Endothelial cell of umbilical vein (primary cell): ENCODE measurements around the gene SPHK2. TPM values are rescaled to one million over a fixed set of nuclear protein-coding genes. Genes with fewer than 3 reads are reported as not detected.

Source experiments
- BruUV-seq: library from RNA; stranded (reverse); fragments of 400-500 nt; replicated peaks from 2 replicates; lab custom pipeline; 2021; lab: Mats Ljungman, UMichigan
- CTCF ChIA-PET: fragments of 300-600, 350-600 bp; sonication (Branson Sonifier 250); formaldehyde crosslinking; loops from one replicate; lab custom pipeline; 2021; ENCODE audit warnings: antibody characterized with exemption, inconsistent platforms; lab: Charles Lee
- POLR2A ChIA-PET: fragments of 300-600, 350-600 bp; sonication (Branson Sonifier 250); formaldehyde crosslinking; loops from one replicate; lab custom pipeline; 2021; ENCODE audit warnings: antibody characterized with exemption, inconsistent platforms; lab: Charles Lee
- DNase-seq: peaks from one replicate; pipeline ENCODE4 v3.0.0-alpha.2; 2011; ENCODE audit warnings: low read depth, low spot score
- FAIRE-seq: peaks from 2 replicates; lab custom pipeline; 2011; peaks lifted over from hg19 to GRCh38; lab: Jason Lieb, UNC
- H2AFZ ChIP-seq: 2 replicates; pipeline ENCODE4 v1.6.0; 2012; ENCODE audit warnings: low read depth, low read length, control low read depth, inconsistent platforms
- H3K27ac ChIP-seq: 2 replicates; pipeline ENCODE4 v1.5.1; 2011; ENCODE audit warnings: low read depth, mild to moderate bottlenecking, control low read depth, low read length, moderate library complexity; ENCODE audit not compliant: insufficient read depth
- H3K27me3 ChIP-seq, 2 experiments: 2 replicates each; pipeline versions ENCODE4 v1.6.0 to v1.6.1; 2011; ENCODE audit warnings: low read length in 2 of 2, mixed read lengths in 1 of 2; ENCODE audit not compliant: control insufficient read depth in 2 of 2, insufficient read depth in 2 of 2
- H3K36me3 ChIP-seq, 2 experiments: 2 replicates in 1 of 2; 3 replicates in 1 of 2; pipeline ENCODE4 v1.5.1; 2011; ENCODE audit warnings: low read length in 2 of 2, mild to moderate bottlenecking in 1 of 2, moderate library complexity in 1 of 2; ENCODE audit not compliant: control insufficient read depth in 2 of 2, insufficient read depth in 2 of 2; ENCODE audit errors: extremely low read depth in 1 of 2
- H3K4me1 ChIP-seq: 3 replicates; pipeline ENCODE4 v1.5.1; 2011; ENCODE audit warnings: mild to moderate bottlenecking, low read length; ENCODE audit not compliant: control insufficient read depth, insufficient read depth; ENCODE audit errors: extremely low read depth
- H3K4me2 ChIP-seq: 2 replicates; pipeline ENCODE4 v1.6.1; 2011; ENCODE audit warnings: low read length, control low read depth, mixed read lengths; ENCODE audit not compliant: insufficient read depth
- H3K4me3 ChIP-seq, 3 experiments: fragments of 200-600 bp in 1 of 3; sonication (generic), shearing (Covaris generic) in 1 of 3; replicated peaks in 1 of 3; 2 replicates each; pipeline ENCODE4 v1.5.1; 2011 to 2016; ENCODE audit warnings: control low read depth in 3 of 3, low read length in 3 of 3, mild to moderate bottlenecking in 2 of 3, inconsistent platforms in 1 of 3, low read depth in 1 of 3, moderate library complexity in 1 of 3; ENCODE audit not compliant: insufficient read depth in 1 of 3
- H3K79me2 ChIP-seq: 2 replicates; pipeline ENCODE4 v1.6.0; 2012; ENCODE audit warnings: low read length, inconsistent platforms; ENCODE audit not compliant: control insufficient read depth, insufficient read depth
- H3K9ac ChIP-seq: replicated peaks from 2 replicates; pipeline ENCODE3; 2011; ENCODE audit warnings: low read length, control low read depth; ENCODE audit not compliant: insufficient read depth; ENCODE audit errors: extremely low read depth
- H3K9me1 ChIP-seq: replicated peaks from 3 replicates; pipeline ENCODE4 v1.6.0; 2011; ENCODE audit warnings: mild to moderate bottlenecking, low read length; ENCODE audit not compliant: control insufficient read depth, insufficient read depth; ENCODE audit errors: extremely low read depth
- H3K9me3 ChIP-seq: replicated peaks from 2 replicates; pipeline ENCODE4 v1.5.1; 2012; ENCODE audit warnings: low read length, inconsistent platforms; ENCODE audit not compliant: control insufficient read depth, insufficient read depth
- H4K20me1 ChIP-seq: replicated peaks from 2 replicates; pipeline ENCODE3; 2011; ENCODE audit warnings: mild to moderate bottlenecking, low read length; ENCODE audit not compliant: control insufficient read depth, insufficient read depth; ENCODE audit errors: extremely low read depth
- CTCF ChIP-seq, 2 donors: IDR thresholded peaks; 1 replicate in 1 of 2; 2 replicates in 1 of 2; pipeline ENCODE4 v1.5.1; 2011; ENCODE audit warnings: low read length in 2 of 2, mild to moderate bottlenecking in 2 of 2, moderate library complexity in 2 of 2, control low read depth in 1 of 2, inconsistent platforms in 1 of 2, low read depth in 1 of 2; ENCODE audit not compliant: insufficient read depth in 1 of 2; ENCODE audit errors: extremely low read depth in 1 of 2
- EZH2 ChIP-seq: IDR thresholded peaks from 2 replicates; pipeline ENCODE4 v1.6.1; 2012; ENCODE audit warnings: borderline replicate concordance, low read depth, mild to moderate bottlenecking, moderate library complexity, low read length, inconsistent platforms; ENCODE audit not compliant: severe bottlenecking
- FOS ChIP-seq: IDR thresholded peaks from 2 replicates; pipeline ENCODE4 v1.6.1; 2011; ENCODE audit warnings: mild to moderate bottlenecking, low read length, moderate library complexity, borderline replicate concordance; ENCODE audit not compliant: insufficient read depth
- GATA2 ChIP-seq: IDR thresholded peaks from 2 replicates; pipeline ENCODE4 v1.7.0; 2011; ENCODE audit warnings: low read depth, mild to moderate bottlenecking, moderate library complexity, mixed read lengths, low read length; ENCODE audit not compliant: insufficient read length, insufficient read depth
- JUN ChIP-seq: IDR thresholded peaks from 2 replicates; pipeline ENCODE4 v1.6.1; 2011; ENCODE audit warnings: borderline replicate concordance, low read depth; ENCODE audit not compliant: insufficient read length, insufficient read depth
- MYC ChIP-seq: IDR thresholded peaks from one replicate; pipeline ENCODE4 v1.6.1; 2011; ENCODE audit warnings: mild to moderate bottlenecking, low read depth, low read length
- POLR2A ChIP-seq: IDR thresholded peaks from 2 replicates; pipeline ENCODE4 v1.6.1; 2012; ENCODE audit warnings: low read depth, mild to moderate bottlenecking, control low read depth, low read length
- POLR2AphosphoS5 ChIP-seq: IDR thresholded peaks from 2 replicates; pipeline ENCODE4 v1.6.1; 2012; ENCODE audit warnings: low read depth, mild to moderate bottlenecking, control low read depth, low read length, moderate library complexity; ENCODE audit not compliant: insufficient read depth
- dilution Hi-C: fragments of 300-500 bp; cut with MboI; formaldehyde crosslinking; loops from one replicate; pipeline ENCODE4 v1.15.0; 2019; ENCODE audit warnings: low sequenced_read_pairs; ENCODE audit not compliant: extremely low pct_ligation_motif_present
- intact Hi-C: fragments of 100-400 bp; cut with micrococcal nuclease; formaldehyde crosslinking; loops from one replicate; pipeline ENCODE4 v1.10.0; 2022
- polyA plus RNA-seq, 4 experiments: library from polyadenylated mRNA; depleted of rRNA in 3 of 4; stranded (reverse) in 3 of 4; unstranded in 1 of 4; fragments of >200 nt; gene quantifications; 2 replicates each; pipeline versions ENCODE4 v1.2.1 to v1.2.3, GENCODE V29; 2011 to 2012; ENCODE audit warnings: missing spikeins in 1 of 4
- total RNA-seq: library from RNA; stranded (reverse); gene quantifications from 2 replicates; pipeline ENCODE4 v1.2.3, GENCODE V29; 2021
- TF ChIP-seq, protein P1 (sequence below): IDR thresholded peaks from 2 replicates; pipeline ENCODE4 v1.6.1; 2011; ENCODE audit not compliant: insufficient read depth, insufficient read length

Gene SPHK2
- total and polyA plus RNA-seq, 2 donors (not counting 3 experiments of a cell fraction or from before 2014, with no cell fraction given), result 20.2 to 31.1 TPM

DNA sequence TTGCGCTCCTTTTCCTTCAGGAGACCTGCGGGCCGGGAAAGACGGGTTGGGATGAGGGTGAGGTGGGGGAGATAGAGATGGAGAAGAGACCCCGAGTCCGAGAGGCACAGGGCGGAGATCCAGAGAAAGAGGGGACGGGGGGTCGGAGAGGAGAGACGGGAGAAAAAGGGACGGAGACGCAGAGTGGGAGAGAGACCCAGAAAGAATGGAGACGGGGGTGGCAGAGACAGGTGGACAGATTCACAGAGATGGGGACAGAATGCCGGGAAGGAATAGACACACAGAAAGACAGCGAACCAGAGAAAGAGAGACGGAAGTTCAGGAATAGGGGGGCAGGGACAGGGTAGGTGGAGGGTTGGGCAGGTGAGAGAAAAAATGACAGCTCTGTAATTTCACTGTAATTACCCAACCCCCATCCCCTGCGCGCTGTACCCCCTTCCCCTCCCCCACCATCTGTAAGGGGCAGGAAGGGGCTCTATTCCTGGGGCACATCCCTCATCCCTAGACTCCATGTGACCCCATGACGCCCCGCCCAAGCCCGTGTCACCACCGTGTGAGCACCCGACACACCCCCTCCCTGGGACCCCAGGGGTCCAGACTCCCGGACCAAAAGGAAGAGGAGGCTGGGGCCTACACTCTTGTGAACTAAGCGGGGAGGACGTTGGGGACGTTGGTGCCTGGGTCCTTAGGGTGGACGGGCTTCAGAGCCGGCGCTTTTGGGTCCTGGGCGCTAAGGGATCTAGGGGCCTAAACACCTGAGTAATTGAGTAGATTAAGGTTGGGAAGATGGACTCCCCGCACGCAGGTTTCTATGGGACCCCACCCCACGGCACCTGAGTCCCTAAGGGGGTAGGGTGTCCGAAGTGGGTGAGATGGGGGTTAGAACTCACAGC is 16.9 kb downstream of the SPHK2 start:
- BruUV-seq, result no TSS peak
- no peak overlapping the region for H3K27ac ChIP-seq
- intact Hi-C loops (loop anchor here (5.0 to 10.0 kb wide), 2 partner anchors 336 to 359 kb away; partner anchors contain the start of genes GYS1 and RUVBL2), dilution Hi-C loops (no loop called here)
- H3K9ac ChIP-seq, result no peak overlapping the region
- peaks cover 26% of the 10 kb centered on the region for H3K4me1 ChIP-seq
- ChIA-PET CTCF (no interaction called here), POLR2A (no interaction called here)
- DNase-seq, result no peak
- H3K27me3 ChIP-seq, result peaks cover 3 to 13% of the 10 kb centered on the region in 2 experiments
- FAIRE-seq, result no peak
- H3K9me1 ChIP-seq, result no peaks in the 10 kb centered on the region
- no peaks in the 10 kb centered on the region for H3K36me3 ChIP-seq
- no peaks in the 10 kb centered on the region for H4K20me1 ChIP-seq
- peak overlapping the region; percentile 15 for H2AFZ ChIP-seq
- TF ChIP-seq EZH2 (peak; percentile 30), MYC (no peak)
- TF ChIP-seq, protein P1, sequence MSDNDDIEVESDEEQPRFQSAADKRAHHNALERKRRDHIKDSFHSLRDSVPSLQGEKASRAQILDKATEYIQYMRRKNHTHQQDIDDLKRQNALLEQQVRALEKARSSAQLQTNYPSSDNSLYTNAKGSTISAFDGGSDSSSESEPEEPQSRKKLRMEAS, result no peak
- H3K4me3 ChIP-seq, result peak overlapping the region in 1 of 3 experiments; percentile 34
- no peaks in the 10 kb centered on the region for H3K79me2 ChIP-seq
- H3K4me2 ChIP-seq, result peak overlapping the region; percentile 37
- H3K9me3 ChIP-seq, result no peaks in the 10 kb centered on the region

GRCh38 chr19:48636859-48637448 is 17.6 kb downstream of the SPHK2 start, which contains the start of gene DBP:
Gene DBP, minus strand, starts transcription at chr19:48637379. Its CDS starts 385 bp downstream, at chr19:48636994.
- Histone ChIP-seq H3K9me1 (no peaks in the 10 kb centered on the region), H3K4me3 (peak within 1 kb of the TSS in 2 of 3 experiments; percentile 30 to 34), H3K36me3 (no peaks in the 10 kb centered on the region), H3K4me2 (peak within 1 kb of the TSS; percentile 49), H3K27ac (no peak within 1 kb of the TSS), H3K27me3 (peaks cover 3 to 13% of the 10 kb centered on the region in 2 experiments), H4K20me1 (no peaks in the 10 kb centered on the region), H2AFZ (peak within 1 kb of the TSS; percentile 76), H3K9ac (peak within 1 kb of the TSS; percentile 45), H3K79me2 (no peaks in the 10 kb centered on the region), H3K4me1 (peaks cover 26% of the 10 kb centered on the region), H3K9me3 (no peaks in the 10 kb centered on the region)
- peak; percentile 3 to 9 for TF ChIP-seq CTCF (IDR thresholded peaks at IDR 0.05; ENCODE audit: extremely low read depth in 1 of 2, insufficient read depth in 1 of 2, low read depth in 1 of 2, low read length in 2 of 2)
- TF ChIP-seq GATA2, result no peak
- peak; percentile 43 for TF ChIP-seq EZH2
- TF ChIP-seq MYC, result no peak
- no peak for TF ChIP-seq POLR2AphosphoS5
- TF ChIP-seq FOS, result no peak
- TF ChIP-seq POLR2A, result no peak
- no peak for TF ChIP-seq JUN
- TF ChIP-seq, protein P1, result no peak
- no TSS peak for BruUV-seq
- no peak for FAIRE-seq
- CTCF ChIA-PET, result no interaction called here
- dilution Hi-C loops (no loop called here), intact Hi-C loops (loop anchor here (1.0 to 10.0 kb wide), 3 partner anchors 18 to 358 kb away; partner anchors contain the start of genes GYS1, RPL18, RUVBL2 and SPHK2)
- POLR2A ChIA-PET, result no interaction called here
- DNase-seq, result no peak
